Chondrocyte (in vitro differentiated cells): ENCODE data around the gene AGBL1. TPM values are rescaled to one million over a fixed set of nuclear protein-coding genes. Genes with fewer than 3 reads are reported as not detected.

ENCODE experiments used
- DNase-seq: peaks from one replicate; pipeline ENCODE4 v3.0.0; 2021; ENCODE audit warnings: mixed read lengths, low spot score
- H3K27ac Mint-ChIP-seq: one replicate; pipeline ENCODE4 v1.8.0; 2021; ENCODE audit warnings: mild to moderate bottlenecking, moderate library complexity, mixed read lengths; ENCODE audit not compliant: unreplicated experiment
- H3K27me3 Mint-ChIP-seq: 2 replicates; pipeline ENCODE4 v1.8.0; 2021; ENCODE audit warnings: low read depth, mixed read lengths
- H3K36me3 Mint-ChIP-seq: 2 replicates; pipeline ENCODE4 v1.8.0; 2021; ENCODE audit warnings: low read depth, mixed read lengths
- H3K4me1 Mint-ChIP-seq: 2 replicates; pipeline ENCODE4 v1.8.0; 2021; ENCODE audit warnings: low read depth, mild to moderate bottlenecking, mixed read lengths
- H3K4me3 Mint-ChIP-seq: one replicate; pipeline ENCODE4 v1.8.0; 2021; ENCODE audit warnings: mild to moderate bottlenecking, moderate library complexity, mixed read lengths; ENCODE audit not compliant: unreplicated experiment
- H3K9me3 Mint-ChIP-seq: 2 replicates; pipeline ENCODE4 v1.8.0; 2021; ENCODE audit warnings: low read depth, mixed read lengths
- total RNA-seq: library from RNA; stranded (reverse); gene quantifications from 3 replicates; pipeline ENCODE4 v1.2.1, GENCODE V29; 2021
- TF ChIP-seq, protein P1 (sequence below): fragments of 200-600 bp; sonication (generic); IDR thresholded peaks from 2 replicates; pipeline ENCODE4 v1.5.0; 2021; ENCODE audit warnings: antibody characterized with exemption, mild to moderate bottlenecking, moderate library complexity

The AGBL1 gene
- total RNA-seq, 1 donor from 2014 or later = not detected

DNA sequence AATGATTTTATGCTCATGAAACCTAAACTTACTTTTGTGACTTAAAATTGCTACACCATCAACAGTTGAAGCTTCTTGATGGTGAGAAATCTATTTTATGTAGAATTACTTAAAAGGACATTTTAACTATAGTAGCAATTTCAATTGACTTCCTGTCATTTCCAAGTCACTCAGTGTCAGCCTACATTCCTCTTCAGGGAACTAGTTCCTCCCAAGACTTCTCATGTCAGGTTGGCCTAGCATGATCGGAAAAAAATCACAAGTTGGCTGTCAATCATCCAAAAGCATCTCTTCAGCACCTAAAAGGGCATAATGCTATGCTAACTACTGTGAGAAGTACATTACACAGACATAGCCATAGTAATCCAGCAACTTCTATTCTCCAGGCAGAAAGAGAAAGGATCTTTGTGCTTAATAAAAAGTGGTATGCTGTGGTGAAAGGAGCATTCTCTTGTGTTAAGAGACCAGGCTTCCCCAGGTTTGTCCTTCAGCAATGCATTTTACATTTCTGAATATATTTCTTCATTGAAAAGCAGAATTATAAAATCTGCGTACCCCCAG, 893.7 kb downstream of the AGBL1 start:
- TF ChIP-seq, protein P1, sequence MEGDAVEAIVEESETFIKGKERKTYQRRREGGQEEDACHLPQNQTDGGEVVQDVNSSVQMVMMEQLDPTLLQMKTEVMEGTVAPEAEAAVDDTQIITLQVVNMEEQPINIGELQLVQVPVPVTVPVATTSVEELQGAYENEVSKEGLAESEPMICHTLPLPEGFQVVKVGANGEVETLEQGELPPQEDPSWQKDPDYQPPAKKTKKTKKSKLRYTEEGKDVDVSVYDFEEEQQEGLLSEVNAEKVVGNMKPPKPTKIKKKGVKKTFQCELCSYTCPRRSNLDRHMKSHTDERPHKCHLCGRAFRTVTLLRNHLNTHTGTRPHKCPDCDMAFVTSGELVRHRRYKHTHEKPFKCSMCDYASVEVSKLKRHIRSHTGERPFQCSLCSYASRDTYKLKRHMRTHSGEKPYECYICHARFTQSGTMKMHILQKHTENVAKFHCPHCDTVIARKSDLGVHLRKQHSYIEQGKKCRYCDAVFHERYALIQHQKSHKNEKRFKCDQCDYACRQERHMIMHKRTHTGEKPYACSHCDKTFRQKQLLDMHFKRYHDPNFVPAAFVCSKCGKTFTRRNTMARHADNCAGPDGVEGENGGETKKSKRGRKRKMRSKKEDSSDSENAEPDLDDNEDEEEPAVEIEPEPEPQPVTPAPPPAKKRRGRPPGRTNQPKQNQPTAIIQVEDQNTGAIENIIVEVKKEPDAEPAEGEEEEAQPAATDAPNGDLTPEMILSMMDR = no peak
- no peaks in the 10 kb centered on the region for H3K4me1 Mint-ChIP-seq
- H3K36me3 Mint-ChIP-seq = no peaks in the 10 kb centered on the region
- no peak overlapping the region for H3K27ac Mint-ChIP-seq
- peaks cover 3% of the 10 kb centered on the region for H3K27me3 Mint-ChIP-seq
- DNase-seq = no peak
- no peaks in the 10 kb centered on the region for H3K9me3 Mint-ChIP-seq
- H3K4me3 Mint-ChIP-seq = no peak overlapping the region

DNA sequence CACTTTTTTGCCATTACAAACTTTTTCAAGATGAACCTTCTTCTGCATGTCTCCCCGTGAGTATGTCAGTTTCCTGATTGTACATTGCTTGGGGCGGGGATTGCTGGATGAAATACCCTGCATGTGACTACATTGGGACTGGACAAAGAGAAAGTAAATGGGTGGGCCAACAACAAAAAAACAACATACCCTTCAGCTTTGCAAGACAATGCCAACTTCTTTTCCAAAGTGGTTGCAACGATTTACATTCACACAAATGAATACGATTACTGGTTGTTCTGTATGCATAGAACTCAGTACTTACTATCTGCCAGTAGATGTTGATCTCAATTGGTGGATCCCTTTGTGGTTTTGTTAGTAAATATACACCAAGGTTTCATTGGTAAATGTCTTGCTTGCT, 908.4 kb downstream of the AGBL1 start:
- DNase-seq = no peak
- no peak overlapping the region for H3K4me3 Mint-ChIP-seq
- H3K9me3 Mint-ChIP-seq = peaks cover 5% of the 10 kb centered on the region
- peaks cover 2% of the 10 kb centered on the region for H3K27me3 Mint-ChIP-seq
- H3K27ac Mint-ChIP-seq = no peak overlapping the region
- TF ChIP-seq, protein P1 = no peak
- no peaks in the 10 kb centered on the region for H3K36me3 Mint-ChIP-seq
- no peaks in the 10 kb centered on the region for H3K4me1 Mint-ChIP-seq

DNA sequence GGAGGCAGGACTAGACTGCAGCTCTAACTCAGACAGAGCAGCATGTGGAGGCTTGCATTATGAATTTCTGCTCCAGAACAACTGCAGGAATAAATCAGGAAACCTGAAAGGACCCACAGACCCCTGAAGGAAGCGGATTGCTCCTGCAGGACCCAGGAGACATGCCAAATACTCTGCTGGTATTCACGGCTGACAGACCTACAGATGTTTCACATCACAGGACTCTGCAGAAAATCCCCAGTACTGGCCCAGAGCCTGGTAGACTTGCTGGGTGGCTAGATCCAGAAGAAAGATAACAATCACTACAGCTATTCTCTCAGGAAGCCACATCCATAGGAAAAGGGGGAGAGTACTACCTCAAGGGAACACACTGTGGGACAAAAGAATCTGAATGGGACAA, 942.1 kb downstream of the AGBL1 start:
- Mint-ChIP-seq H3K9me3 (peaks cover 44% of the 10 kb centered on the region), H3K36me3 (no peaks in the 10 kb centered on the region)

DNA sequence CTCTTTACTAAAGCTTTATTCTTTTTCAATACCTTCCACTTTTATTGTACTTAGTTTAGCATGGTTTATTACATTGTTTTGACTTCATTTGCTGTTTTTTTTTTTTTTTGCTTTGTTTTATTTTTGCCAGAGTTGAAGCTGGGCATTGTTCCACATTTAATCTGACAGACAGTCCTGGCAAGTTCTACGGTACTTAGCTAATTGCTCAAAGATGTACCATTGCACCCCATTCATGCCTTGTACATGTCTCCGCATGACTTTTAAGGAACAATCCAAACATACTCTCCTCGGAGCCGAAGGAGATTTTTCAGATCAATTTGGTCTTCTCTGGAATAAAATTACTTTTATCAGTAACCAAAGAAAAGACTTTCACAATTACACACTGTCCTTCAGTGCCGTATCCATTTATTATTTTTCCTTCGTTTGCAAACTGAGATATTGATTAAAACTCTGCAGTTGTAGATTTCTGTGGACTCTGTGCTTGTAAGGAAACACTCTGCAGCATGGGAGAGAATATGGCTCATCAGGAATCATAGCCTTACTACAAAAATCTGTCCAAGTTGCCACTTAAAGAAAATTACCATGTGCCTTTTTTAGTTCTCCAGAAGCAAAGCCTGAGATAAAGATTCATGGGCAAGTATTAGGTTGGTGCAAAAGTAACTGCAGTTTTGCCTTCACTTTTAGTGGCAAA, 952.0 kb downstream of the AGBL1 start:
- Mint-ChIP-seq H3K4me3 (no peak overlapping the region), H3K9me3 (peaks cover 6% of the 10 kb centered on the region), H3K27ac (no peak overlapping the region), H3K4me1 (no peaks in the 10 kb centered on the region), H3K36me3 (no peaks in the 10 kb centered on the region), H3K27me3 (peaks cover 2% of the 10 kb centered on the region)
- no peak for DNase-seq
- TF ChIP-seq, protein P1 = no peak

More for the DNA sequence above, 942.1 kb downstream of the AGBL1 start:
- TF ChIP-seq, protein P1 = no peak
- Mint-ChIP-seq H3K4me1 (no peaks in the 10 kb centered on the region), H3K27me3 (no peaks in the 10 kb centered on the region), H3K27ac (no peak overlapping the region), H3K4me3 (no peak overlapping the region)
- no peak for DNase-seq

DNA sequence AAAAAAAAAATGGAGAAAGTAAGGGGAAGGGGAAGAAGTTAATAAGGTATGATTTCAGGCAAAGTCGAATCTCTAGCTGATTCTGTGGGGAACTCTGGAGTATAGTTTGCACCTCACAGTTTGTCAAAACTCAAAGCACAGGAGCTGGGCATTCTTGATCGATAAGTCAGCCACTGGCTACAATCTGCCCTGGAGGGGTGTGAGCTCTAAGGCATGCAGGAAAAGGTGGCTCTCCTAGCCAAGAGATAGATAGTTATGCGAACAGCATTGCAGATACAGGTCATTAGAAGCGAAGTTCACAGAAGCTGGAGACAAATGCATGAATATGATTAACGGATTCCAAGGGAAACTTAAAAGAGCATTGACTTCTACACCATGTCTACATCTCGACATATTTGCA, 952.6 kb downstream of the AGBL1 start:
- Mint-ChIP-seq H3K4me1 (no peaks in the 10 kb centered on the region), H3K27me3 (peaks cover 2% of the 10 kb centered on the region), H3K36me3 (no peaks in the 10 kb centered on the region), H3K27ac (no peak overlapping the region), H3K9me3 (peaks cover 3% of the 10 kb centered on the region), H3K4me3 (no peak overlapping the region)
- DNase-seq = no peak
- TF ChIP-seq, protein P1 = no peak
